ENCODE results near the gene PTGES3. TPM values are rescaled to one million over a fixed set of nuclear protein-coding genes. Genes with fewer than 3 reads are reported as not detected.

PTGES3 gene
- total RNA-seq, 1 donor = 96.7 TPM

DNA sequence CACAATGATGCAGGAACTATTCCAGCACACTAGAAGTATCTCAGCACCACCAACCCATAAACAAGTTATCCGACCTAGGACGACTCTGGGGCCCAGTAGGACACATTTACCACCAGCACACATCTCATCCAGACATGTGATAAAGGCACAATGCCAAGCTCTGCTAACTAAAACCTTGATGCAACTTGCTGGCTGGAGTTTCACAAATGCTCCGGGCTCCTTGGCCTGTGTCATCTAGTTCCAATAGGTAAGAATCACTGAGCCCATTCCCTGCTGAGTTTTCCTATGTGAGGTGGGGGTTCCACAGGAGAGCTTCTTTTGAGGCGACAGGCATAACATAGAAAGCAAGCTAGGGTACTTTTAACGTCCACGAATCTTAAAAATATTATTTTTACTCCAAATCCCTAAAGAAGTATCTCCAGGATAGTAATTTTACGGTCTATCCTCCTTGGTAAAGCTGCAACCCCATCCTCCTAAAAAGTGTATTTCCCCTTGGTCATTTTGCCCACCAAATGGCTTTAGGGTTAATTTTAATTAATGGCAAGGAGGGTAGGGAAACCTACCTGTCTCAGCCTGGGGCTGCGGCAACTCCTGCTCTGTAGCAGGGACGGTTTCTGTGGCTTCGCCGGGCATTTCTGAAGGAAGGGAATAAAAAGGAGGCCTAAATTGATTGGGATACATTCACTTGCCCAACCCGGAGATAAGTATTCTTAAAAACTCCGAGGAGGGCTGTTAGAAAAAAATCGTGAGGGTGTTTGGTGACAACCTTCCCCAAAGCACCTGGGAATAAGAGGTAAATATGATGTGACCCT is 36.0 kb upstream of the PTGES3 start:
- H3K4me3 ChIP-seq (ENCODE audit: low read depth, low read length) = peak overlapping the region; percentile 100
- TF ChIP-seq, protein P1, sequence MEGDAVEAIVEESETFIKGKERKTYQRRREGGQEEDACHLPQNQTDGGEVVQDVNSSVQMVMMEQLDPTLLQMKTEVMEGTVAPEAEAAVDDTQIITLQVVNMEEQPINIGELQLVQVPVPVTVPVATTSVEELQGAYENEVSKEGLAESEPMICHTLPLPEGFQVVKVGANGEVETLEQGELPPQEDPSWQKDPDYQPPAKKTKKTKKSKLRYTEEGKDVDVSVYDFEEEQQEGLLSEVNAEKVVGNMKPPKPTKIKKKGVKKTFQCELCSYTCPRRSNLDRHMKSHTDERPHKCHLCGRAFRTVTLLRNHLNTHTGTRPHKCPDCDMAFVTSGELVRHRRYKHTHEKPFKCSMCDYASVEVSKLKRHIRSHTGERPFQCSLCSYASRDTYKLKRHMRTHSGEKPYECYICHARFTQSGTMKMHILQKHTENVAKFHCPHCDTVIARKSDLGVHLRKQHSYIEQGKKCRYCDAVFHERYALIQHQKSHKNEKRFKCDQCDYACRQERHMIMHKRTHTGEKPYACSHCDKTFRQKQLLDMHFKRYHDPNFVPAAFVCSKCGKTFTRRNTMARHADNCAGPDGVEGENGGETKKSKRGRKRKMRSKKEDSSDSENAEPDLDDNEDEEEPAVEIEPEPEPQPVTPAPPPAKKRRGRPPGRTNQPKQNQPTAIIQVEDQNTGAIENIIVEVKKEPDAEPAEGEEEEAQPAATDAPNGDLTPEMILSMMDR (IDR thresholded peaks at IDR 0.05; ENCODE audit: insufficient read depth, low read depth, low read length) = no peak
- DNase-seq (ENCODE audit: low read depth) = peak; percentile 93

- DNase-seq (ENCODE audit: low read depth) = no peak
- TF ChIP-seq, protein P1 (IDR thresholded peaks at IDR 0.05; ENCODE audit: insufficient read depth, low read depth, low read length) = no peak
- peak overlapping the region; percentile 100 for H3K4me3 ChIP-seq (ENCODE audit: low read depth, low read length)
Measured at GRCh38 chr12:56723352-56723751, 35.3 kb upstream of the PTGES3 start.

GRCh38 chr12:56722832-56723231 is 34.7 kb upstream of the PTGES3 start:
- no peak for DNase-seq (ENCODE audit: low read depth)
- TF ChIP-seq, protein P1 (IDR thresholded peaks at IDR 0.05; ENCODE audit: insufficient read depth, low read depth, low read length) = no peak
- peak overlapping the region; percentile 100 for H3K4me3 ChIP-seq (ENCODE audit: low read depth, low read length)

DNA sequence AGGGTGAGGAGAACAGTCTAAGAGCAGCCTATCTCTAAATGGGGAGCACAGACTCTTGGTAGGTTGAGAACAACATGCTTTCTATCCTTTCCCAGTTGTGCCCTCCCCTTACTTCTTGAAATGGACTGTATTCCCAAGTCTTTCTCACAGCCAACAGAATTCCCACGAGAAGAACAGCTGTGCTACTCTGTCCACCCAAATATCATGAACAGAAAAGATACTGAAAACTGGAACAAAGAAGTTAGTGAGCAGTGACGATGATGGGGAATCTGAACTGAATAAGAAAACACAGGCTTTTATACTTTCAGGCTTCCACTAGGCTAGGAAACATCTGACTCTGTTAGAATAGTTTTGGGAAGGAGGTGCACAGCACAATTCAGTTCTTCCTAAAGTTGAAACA is 33.6 kb upstream of the PTGES3 start:
- DNase-seq (ENCODE audit: low read depth) = no peak
- TF ChIP-seq, protein P1 (IDR thresholded peaks at IDR 0.05; ENCODE audit: insufficient read depth, low read depth, low read length) = no peak
- H3K4me3 ChIP-seq (ENCODE audit: low read depth, low read length) = peak overlapping the region; percentile 29

DNA sequence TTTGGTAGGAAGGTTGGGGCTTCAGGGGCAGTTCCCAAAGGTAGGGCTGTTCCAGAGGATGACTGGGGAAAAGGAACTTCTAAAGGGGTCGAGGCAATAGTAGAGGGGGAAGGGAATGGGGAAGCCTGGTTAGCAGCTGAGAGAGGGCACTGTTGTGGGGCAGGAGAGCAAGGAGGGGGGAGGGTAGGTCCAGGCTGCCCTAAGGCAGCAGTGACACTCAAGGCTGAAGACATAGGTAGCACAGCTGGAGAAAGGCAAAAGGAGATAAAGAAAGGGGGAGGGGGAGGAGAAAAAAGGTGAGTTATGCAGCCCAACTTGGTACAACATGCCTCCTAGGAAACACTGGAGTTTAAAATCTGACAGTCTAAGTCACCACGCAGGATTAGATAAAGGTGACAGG is 33.1 kb upstream of the PTGES3 start:
- TF ChIP-seq, protein P1 (IDR thresholded peaks at IDR 0.05; ENCODE audit: insufficient read depth, low read depth, low read length) = no peak
- no peak for DNase-seq (ENCODE audit: low read depth)

GRCh38 chr12:56720731-56721151 is 32.7 kb upstream of the PTGES3 start:
- DNase-seq (ENCODE audit: low read depth) = no peak
- H3K4me3 ChIP-seq (ENCODE audit: low read depth, low read length) = no peak overlapping the region
- TF ChIP-seq, protein P1 (IDR thresholded peaks at IDR 0.05; ENCODE audit: insufficient read depth, low read depth, low read length) = no peak

More for the DNA sequence above, 33.1 kb upstream of the PTGES3 start:
- H3K4me3 ChIP-seq (ENCODE audit: low read depth, low read length) = peak overlapping the region; percentile 18
